ENCODE results near the gene STAT4.

The STAT4 gene

GRCh38 chr2:191176305-191176704 lies 25.5 kb upstream of the STAT4 start:
- DNase-seq (ENCODE audit: low spot score) = no peak

GRCh38 chr2:191174442-191174841 lies 23.6 kb upstream of the STAT4 start:
- no peak for DNase-seq (ENCODE audit: low spot score)

GRCh38 chr2:191173206-191173605 lies 22.4 kb upstream of the STAT4 start:
- no peak for DNase-seq (ENCODE audit: low spot score)

GRCh38 chr2:191171708-191172355 lies 21.0 kb upstream of the STAT4 start:
- DNase-seq (ENCODE audit: low spot score) = no peak

GRCh38 chr2:191171286-191171685 lies 20.5 kb upstream of the STAT4 start:
- no peak for DNase-seq (ENCODE audit: low spot score)

- DNase-seq (ENCODE audit: low spot score) = no peak
Observed at GRCh38 chr2:191170773-191171172, 20.0 kb upstream of the STAT4 start.

GRCh38 chr2:191170301-191170636 lies 19.5 kb upstream of the STAT4 start:
- DNase-seq (ENCODE audit: low spot score) = no peak

GRCh38 chr2:191169456-191170300 lies 18.9 kb upstream of the STAT4 start:
- DNase-seq (ENCODE audit: low spot score) = no peak

GRCh38 chr2:191167766-191168165 lies 17.0 kb upstream of the STAT4 start:
- no peak for DNase-seq (ENCODE audit: low spot score)

GRCh38 chr2:191166756-191167445 lies 16.1 kb upstream of the STAT4 start:
- no peak for DNase-seq (ENCODE audit: low spot score)

- DNase-seq (ENCODE audit: low spot score) = no peak
Observed at GRCh38 chr2:191166111-191166755, 15.4 kb upstream of the STAT4 start.

GRCh38 chr2:191165176-191165643 lies 14.4 kb upstream of the STAT4 start:
- no peak for DNase-seq (ENCODE audit: low spot score)

- DNase-seq (ENCODE audit: low spot score) = no peak
Observed at GRCh38 chr2:191158747-191159146, 8.0 kb upstream of the STAT4 start.

GRCh38 chr2:191158193-191158592 lies 7.4 kb upstream of the STAT4 start:
- DNase-seq (ENCODE audit: low spot score) = no peak

- no peak for DNase-seq (ENCODE audit: low spot score)
Observed at GRCh38 chr2:191155608-191156071, 4.8 kb upstream of the STAT4 start.

GRCh38 chr2:191153716-191154115 lies 2.9 kb upstream of the STAT4 start:
- DNase-seq (ENCODE audit: low spot score) = no peak

- DNase-seq (ENCODE audit: low spot score) = no peak
Observed at GRCh38 chr2:191152482-191153240, 1.9 kb upstream of the STAT4 start.

- DNase-seq (ENCODE audit: low spot score) = no peak
Observed at GRCh38 chr2:191151331-191151730, 537 bp upstream of the STAT4 start.

- DNase-seq (ENCODE audit: low spot score) = no peak
Observed at GRCh38 chr2:191150230-191150599, 579 bp downstream of the STAT4 start.

- DNase-seq (ENCODE audit: low spot score) = no peak
Observed at GRCh38 chr2:191149391-191149790, 1.4 kb downstream of the STAT4 start.

GRCh38 chr2:191148791-191149190 lies 2.0 kb downstream of the STAT4 start:
- DNase-seq (ENCODE audit: low spot score) = no peak

GRCh38 chr2:191148281-191148680 lies 2.5 kb downstream of the STAT4 start:
- DNase-seq (ENCODE audit: low spot score) = no peak
